Right lobe of liver (tissue), 6 donors: Measurements from ENCODE around the gene CRYBB2. TPM values are rescaled to one million over a fixed set of nuclear protein-coding genes. Genes with fewer than 3 reads are reported as not detected.
A peak's percentile ranks its signal among the peaks of the same experiment; 100 is the strongest.
"Not testable (repeated sequence)": the region's sequence is repeated elsewhere in the genome, so short reads cannot be mapped to it uniquely, and the experiment has no call there.

ENCODE experiments used
- ATAC-seq, 4 donors: fragments of 200-7000 bp; cut with Tn5 transposase; one replicate each; pipeline ENCODE4 v1.9.1; 2020; ENCODE audit warnings: mild to moderate bottlenecking in 4 of 4, moderate library complexity in 4 of 4
- DNase-seq, 3 donors: peaks; one replicate each; pipeline ENCODE4 v3.0.0-alpha.2; 2020
- H3K27ac ChIP-seq, 3 donors: fragments of 200-600 bp; one replicate each; pipeline ENCODE4 v1.8.0; 2022
- H3K27me3 ChIP-seq, 2 donors: fragments of 200-600 bp; one replicate each; pipeline ENCODE4 v1.8.0; 2022
- H3K36me3 ChIP-seq, 4 donors: fragments of 200-600 bp; sonication (generic) in 1 of 4; one replicate each; pipeline versions ENCODE4 v1.5.1 to v1.8.0; 2017 to 2022; ENCODE audit warnings: control low read depth in 1 of 4
- H3K4me1 ChIP-seq, 4 donors: fragments of 200-600 bp; sonication (generic) in 1 of 4; one replicate each; pipeline versions ENCODE4 v1.5.1 to v1.8.0; 2017 to 2022; ENCODE audit warnings: control low read depth in 1 of 4
- H3K4me3 ChIP-seq, 3 donors: fragments of 200-600 bp; one replicate each; pipeline ENCODE4 v1.8.0; 2022
- H3K9me3 ChIP-seq, 4 donors: fragments of 200-600 bp; sonication (generic) in 1 of 4; one replicate each; pipeline versions ENCODE4 v1.5.1 to v1.8.0; 2017 to 2022; ENCODE audit warnings: control low read depth in 1 of 4
- CTCF ChIP-seq, 4 donors: fragments of 200-600 bp in 3 of 4; fragments of 450-650 bp in 1 of 4; IDR thresholded peaks; one replicate each; pipeline versions ENCODE4 v1.5.1 to v1.8.0; 2016 to 2022; ENCODE audit warnings: antibody characterized with exemption in 4 of 4, mild to moderate bottlenecking in 2 of 4
- POLR2A ChIP-seq: fragments of 450-650 bp; IDR thresholded peaks from one replicate; pipeline ENCODE4 v1.6.1; 2017; ENCODE audit warnings: antibody characterized with exemption, mild to moderate bottlenecking
- WGBS: methylation state at CpG from one replicate; pipeline ENCODE4 v1.1.6; 2018; ENCODE audit warnings: low coverage, low lambda C conversion rate; ENCODE audit not compliant: insufficient coverage; ENCODE audit errors: missing lambda C conversion rate; 5-methylcytosine and 5-hydroxymethylcytosine counted together
- intact Hi-C, 2 donors: fragments of 100-400 bp; cut with DNase I; formaldehyde crosslinking; loops; one replicate each; pipeline versions ENCODE4 v1.11.2 to v1.14.1; 2022
- total RNA-seq, 6 experiments: library from RNA; depleted of rRNA in 2 of 6; stranded (reverse); fragments of >200 nt in 2 of 6; fragmentation: NEBNext Ultra II Directional in 3 of 6; extraction: Animal tissue kit (Norgen Biotek cat#: 25700) in 3 of 6; gene quantifications; one replicate each; pipeline versions ENCODE4 v1.1.0 to v1.2.4, GENCODE V29; 2016 to 2023
- donor health status: DM: no; HTN: yes; CAD: no.
- donor health status: DM: no; HTN: no; CAD: no.
- donor health status: DM: no; HTN: no; CAD: no.
- donor health status: DM: no; HTN: yes; CAD: no.
- donor health status: DM: no; HTN: yes; CAD: no.

CRYBB2 gene
- total RNA-seq, 6 experiments from 2014 or later, result not detected

- no peak for TF ChIP-seq POLR2A
- no peak for TF ChIP-seq CTCF (IDR thresholded peaks at IDR 0.05)
- Histone ChIP-seq H3K4me3 (no peak overlapping the region), H3K4me1 (no peaks in the 10 kb centered on the region), H3K36me3 (peaks cover 0 to 16% (median 4%) of the 10 kb centered on the region in 4 donors), H3K27me3 (no peaks in the 10 kb centered on the region), H3K27ac (no peak overlapping the region), H3K9me3 (no peaks in the 10 kb centered on the region)
- ATAC-seq (no peak), DNase-seq (no peak)
- intact Hi-C loops, result no loop called here
- WGBS, result 57% methylated on average over 7 of the region's 10 CpGs
Measured at GRCh38 chr22:25201557-25202273, 17.7 kb upstream of the CRYBB2 start.

- Histone ChIP-seq H3K9me3 (no peaks in the 10 kb centered on the region), H3K4me1 (no peaks in the 10 kb centered on the region), H3K4me3 (no peak overlapping the region), H3K27me3 (no peaks in the 10 kb centered on the region), H3K36me3 (peaks cover 0 to 10% (median under 1%) of the 10 kb centered on the region in 4 donors), H3K27ac (no peak overlapping the region)
- 6% methylated on average over 5 of the region's 15 CpGs for WGBS
- intact Hi-C loops, result no loop called here
- no peak for TF ChIP-seq POLR2A
- peak; percentile 61 to 90 (median 85) for TF ChIP-seq CTCF (IDR thresholded peaks at IDR 0.05)
- DNase-seq (peak in 1 of 3 donors; percentile 39), ATAC-seq (peak; percentile 74 to 87 (median 80))
Measured at GRCh38 chr22:25202290-25202921, 17.0 kb upstream of the CRYBB2 start.

GRCh38 chr22:25203082-25203481 lies 16.4 kb upstream of the CRYBB2 start:
- H3K4me1 ChIP-seq, result no peaks in the 10 kb centered on the region
- no peaks in the 10 kb centered on the region for H3K27me3 ChIP-seq
- 83% methylated on average over 4 of the region's 4 CpGs for whole genome bisulfite sequencing
- ATAC-seq (no peak), DNase-seq (no peak)
- no peak overlapping the region for H3K4me3 ChIP-seq
- no peak overlapping the region for H3K27ac ChIP-seq
- TF ChIP-seq POLR2A (no peak), CTCF (IDR thresholded peaks at IDR 0.05) (no peak)
- no peaks in the 10 kb centered on the region for H3K9me3 ChIP-seq
- intact Hi-C loops, result no loop called here
- peaks cover 0 to 4% (median 0%) of the 10 kb centered on the region in 4 donors for H3K36me3 ChIP-seq

GRCh38 chr22:25204547-25204946 lies 14.9 kb upstream of the CRYBB2 start:
- ATAC-seq, H3K27me3 ChIP-seq, DNase-seq, H3K36me3 ChIP-seq, H3K4me3 ChIP-seq, H3K4me1 ChIP-seq, intact Hi-C loops, H3K9me3 ChIP-seq, H3K27ac ChIP-seq: not testable (repeated sequence)
- WGBS, result 81% methylated on average over 7 of the region's 7 CpGs

GRCh38 chr22:25205847-25206246 lies 13.6 kb upstream of the CRYBB2 start:
- TF ChIP-seq POLR2A, result no peak
- no peak for TF ChIP-seq CTCF (IDR thresholded peaks at IDR 0.05)
- Histone ChIP-seq H3K27me3 (no peaks in the 10 kb centered on the region), H3K36me3 (no peaks in the 10 kb centered on the region), H3K9me3 (no peaks in the 10 kb centered on the region), H3K27ac (no peak overlapping the region), H3K4me3 (no peak overlapping the region), H3K4me1 (no peaks in the 10 kb centered on the region)
- intact Hi-C loops, result no loop called here
- no peak for DNase-seq
- WGBS, result 89% methylated on average over 1 of the region's 1 CpG
- ATAC-seq, result no peak
